ENCODE data around the gene FXR2. TPM values are rescaled to one million over a fixed set of nuclear protein-coding genes. Genes with fewer than 3 reads are reported as not detected.

Gene FXR2
- total and polyA plus RNA-seq, 10 of the 15 experiments (the other 5 are each of a cell fraction or from before 2014, with no cell fraction given) = 1.6 to 33.3 (median 22.0) TPM

- in situ Hi-C loops (cut with MboI) (no loop called here), intact Hi-C loops (cut with micrococcal nuclease; ENCODE audit: unreplicated experiment) (loop anchor here (5.0 kb wide), 1 partner anchor 76 kb away; the partner anchor contains the start of genes TP53 and WRAP53)
- TF ChIP-seq YBX1 (IDR thresholded peaks at IDR 0.05) = no peak
- no peak for TF ChIP-seq FOXM1 (IDR thresholded peaks at IDR 0.05; ENCODE audit: low read depth, low read length)
- TF ChIP-seq TCF12 (IDR thresholded peaks at IDR 0.05; ENCODE audit: low read depth, low read length) = no peak
- ATAC-seq = no peak
- Histone ChIP-seq H3K79me2 (ENCODE audit: control insufficient read depth, insufficient read depth, low read length) (peaks cover 31% of the 10 kb centered on the region), H3K27ac (ENCODE audit: control insufficient read depth, insufficient read depth) (no peak overlapping the region), H4K20me1 (ENCODE audit: control insufficient read depth, insufficient read depth) (no peaks in the 10 kb centered on the region; the same call in 1 of the 2 replicates), H3K4me2 (ENCODE audit: control insufficient read depth, insufficient read depth) (peak overlapping the region; percentile 40), H3K36me3 (ENCODE audit: control insufficient read depth in 2 of 2, insufficient read depth in 2 of 2, low read length in 1 of 2) (peaks cover 0 to 4% of the 10 kb centered on the region in 2 experiments; a peak in 1 of 4 replicates), H3K4me3 (peak overlapping the region; percentile 40), H3K9ac (ENCODE audit: control insufficient read depth, insufficient read depth, low read length) (no peak overlapping the region), H2AFZ (ENCODE audit: control insufficient read depth, low read depth, low read length) (no peak overlapping the region), H3K9me3 (replicated peaks; ENCODE audit: control insufficient read depth, insufficient read depth, low read length) (no peaks in the 10 kb centered on the region), H3K27me3 (replicated peaks in 1 of 2; ENCODE audit: control insufficient read depth in 2 of 2, insufficient read depth in 2 of 2, low read length in 1 of 2) (no peaks in the 10 kb centered on the region), H3K4me1 (ENCODE audit: control insufficient read depth, insufficient read depth, low read length) (peaks cover 4% of the 10 kb centered on the region; the same call in 1 of the 2 replicates)
- no TSS peak for BruUV-seq (replicated peaks)
- WGBS (ENCODE audit: insufficient coverage, insufficient replicate concordance, low lambda C conversion rate, missing lambda C conversion rate) = 46% methylated on average over 3 of the region's 3 CpGs
- ChIA-PET CTCF (interaction anchor here (0.6 to 3.6 kb wide), 10 partner anchors 21 to 685 kb away, joined by 3 to 18 read pairs (median 4); partner anchors contain the start of genes MPDU1, TP53 and WRAP53), SMC1A (ENCODE audit: uncharacterized antibody, unreplicated experiment) (interaction anchor here (0.6 to 2.9 kb wide), 3 partner anchors 16 to 35 kb away, joined by 3 to 12 read pairs (median 7); partner anchors contain the start of genes MPDU1 and SAT2), RAD21 (ENCODE audit: unreplicated experiment) (interaction anchor here (0.8 kb wide), 1 partner anchor 77 kb away, joined by 3 read pairs; the partner anchor contains the start of gene WRAP53), POLR2A (interaction anchor here (0.8 to 2.6 kb wide), 7 partner anchors 16 to 74 kb away, joined by 3 to 8 read pairs (median 4); partner anchors contain the start of genes ATP1B2 and SAT2)
- no peak for DNase-seq (ENCODE audit: low read depth, low spot score)
- FAIRE-seq = no peak
Observed at GRCh38 chr17:7611635-7612293, 2.9 kb downstream of the FXR2 start.

- SMC1A ChIA-PET (ENCODE audit: uncharacterized antibody, unreplicated experiment) = interaction anchor here (1.2 to 2.9 kb wide), 4 partner anchors 17 to 37 kb away, joined by 3 to 12 read pairs (median 3); partner anchors contain the start of genes MPDU1 and SAT2
- H3K9ac ChIP-seq (ENCODE audit: control insufficient read depth, insufficient read depth, low read length) = no peak overlapping the region
- no peaks in the 10 kb centered on the region; the same call in 1 of the 2 replicates for H4K20me1 ChIP-seq (ENCODE audit: control insufficient read depth, insufficient read depth)
- peaks cover 31% of the 10 kb centered on the region for H3K79me2 ChIP-seq (ENCODE audit: control insufficient read depth, insufficient read depth, low read length)
- ATAC-seq (no peak), DNase-seq (ENCODE audit: low read depth, low spot score) (no peak), FAIRE-seq (no peak)
- intact Hi-C loops (cut with micrococcal nuclease; ENCODE audit: unreplicated experiment) (loop anchor here (5.0 kb wide), 1 partner anchor 77 kb away; the partner anchor contains the start of genes TP53 and WRAP53), in situ Hi-C loops (cut with MboI) (no loop called here)
- 93% methylated on average over 2 of the region's 2 CpGs for WGBS (ENCODE audit: insufficient coverage, insufficient replicate concordance, low lambda C conversion rate, missing lambda C conversion rate)
- H3K27ac ChIP-seq (ENCODE audit: control insufficient read depth, insufficient read depth) = no peak overlapping the region
- peaks cover 4% of the 10 kb centered on the region; the same call in 1 of the 2 replicates for H3K4me1 ChIP-seq (ENCODE audit: control insufficient read depth, insufficient read depth, low read length)
- TSS peak; percentile 6 for BruUV-seq (replicated peaks)
- POLR2A ChIA-PET = interaction anchor here (0.6 to 2.6 kb wide), 3 partner anchors 17 to 553 kb away, joined by 5 to 8 read pairs (median 7); partner anchors contain the start of gene SAT2
- no peak overlapping the region for H3K4me3 ChIP-seq
- no peaks in the 10 kb centered on the region for H3K27me3 ChIP-seq (replicated peaks in 1 of 2; ENCODE audit: control insufficient read depth in 2 of 2, insufficient read depth in 2 of 2, low read length in 1 of 2)
- no peak overlapping the region for H2AFZ ChIP-seq (ENCODE audit: control insufficient read depth, low read depth, low read length)
- peaks cover 0 to 7% of the 10 kb centered on the region in 2 experiments; a peak in 1 of 4 replicates for H3K36me3 ChIP-seq (ENCODE audit: control insufficient read depth in 2 of 2, insufficient read depth in 2 of 2, low read length in 1 of 2)
- RAD21 ChIA-PET (ENCODE audit: unreplicated experiment) = no interaction called here
- H3K9me3 ChIP-seq (replicated peaks; ENCODE audit: control insufficient read depth, insufficient read depth, low read length) = no peaks in the 10 kb centered on the region
- H3K4me2 ChIP-seq (ENCODE audit: control insufficient read depth, insufficient read depth) = no peak overlapping the region
- CTCF ChIA-PET = interaction anchor here (1.0 to 3.6 kb wide), 4 partner anchors 22 to 77 kb away, joined by 3 to 18 read pairs (median 4); partner anchors contain the start of genes MPDU1, TP53 and WRAP53
- no peak for TF ChIP-seq KAT2A (conservative IDR thresholded peaks at IDR 0.05; ENCODE audit: control insufficient read depth, low read depth, low read length)
- no peak for TF ChIP-seq WRNIP1 (IDR thresholded peaks at IDR 0.05; ENCODE audit: borderline replicate concordance, low read depth, low read length)
- no peak for TF ChIP-seq CREM (IDR thresholded peaks at IDR 0.05; ENCODE audit: low read depth)
- no peak for TF ChIP-seq MTA2 (IDR thresholded peaks at IDR 0.05; ENCODE audit: low read depth)
- no peak for TF ChIP-seq MEF2B (IDR thresholded peaks at IDR 0.05; ENCODE audit: partially characterized antibody, poor library complexity, severe bottlenecking)
- TF ChIP-seq HSF1 (IDR thresholded peaks at IDR 0.05; ENCODE audit: low read depth, low read length) = no peak
- no peak for TF ChIP-seq E2F4 (IDR thresholded peaks at IDR 0.05; ENCODE audit: low read depth, low read length)
Observed at GRCh38 chr17:7610641-7611040, 4.1 kb downstream of the FXR2 start.
